IMR-90 (cell line): ENCODE measurements around the gene DMD. TPM values are rescaled to one million over a fixed set of nuclear protein-coding genes. Genes with fewer than 3 reads are reported as not detected.

ENCODE experiments used
- ATAC-seq: fragments of 200-7000 bp; cut with Tn5 transposase; 2 replicates; pipeline ENCODE4 v1.9.1; 2020; ENCODE audit warnings: low read depth, mild to moderate bottlenecking, moderate library complexity
- BruUV-seq: library from RNA; stranded (reverse); fragments of 400-500 nt; replicated peaks from 2 replicates; lab custom pipeline; 2021; lab: Mats Ljungman, UMichigan
- CTCF ChIA-PET: fragments of 300-600 bp; formaldehyde crosslinking; extraction: SDS; loops from one replicate; lab custom pipeline; 2021; ENCODE audit warnings: antibody characterized with exemption; lab: Yijun Ruan, JAX
- POLR2A ChIA-PET: fragments of 300-600 bp; sonication (Branson Sonifier 250); formaldehyde crosslinking; loops from one replicate; lab custom pipeline; 2022; ENCODE audit warnings: antibody characterized with exemption; ENCODE audit not compliant: unreplicated experiment; lab: Charles Lee
- DNase-seq: peaks from one replicate; pipeline ENCODE4 v3.0.0; 2013
- H2AFZ ChIP-seq: replicated peaks from 2 replicates; pipeline ENCODE3; 2013; ENCODE audit warnings: low read length, mild to moderate bottlenecking; ENCODE audit not compliant: poor library complexity
- H2AK5ac ChIP-seq: 2 replicates; pipeline ENCODE4 v1.6.1; 2013; ENCODE audit warnings: low read depth, low read length, inconsistent platforms
- H2AK9ac ChIP-seq: replicated peaks from 2 replicates; pipeline ENCODE3; 2013; ENCODE audit warnings: mild to moderate bottlenecking, low read depth, low read length, moderate library complexity; ENCODE audit not compliant: poor library complexity
- H2BK120ac ChIP-seq: 2 replicates; pipeline ENCODE4 v1.6.1; 2013; ENCODE audit warnings: low read depth, low read length, inconsistent platforms
- H2BK15ac ChIP-seq: 3 replicates; pipeline ENCODE4 v1.6.1; 2013; ENCODE audit warnings: low read depth, low read length, inconsistent platforms
- H2BK20ac ChIP-seq: 2 replicates; pipeline ENCODE4 v1.6.1; 2013; ENCODE audit warnings: low read depth, mild to moderate bottlenecking, inconsistent platforms, low read length, moderate library complexity
- H2BK5ac ChIP-seq: 2 replicates; pipeline ENCODE4 v1.6.1; 2013; ENCODE audit warnings: mild to moderate bottlenecking, low read depth, low read length, inconsistent platforms; ENCODE audit not compliant: poor library complexity, severe bottlenecking
- H3K14ac ChIP-seq: replicated peaks from 2 replicates; pipeline ENCODE4 v1.6.1; 2013; ENCODE audit warnings: low read depth, low read length, inconsistent platforms
- H3K18ac ChIP-seq: 2 replicates; pipeline ENCODE4 v1.6.1; 2013; ENCODE audit warnings: low read depth, low read length, control low read depth
- H3K23ac ChIP-seq: 2 replicates; pipeline ENCODE4 v1.6.1; 2013; ENCODE audit warnings: low read depth, low read length, inconsistent platforms
- H3K27ac ChIP-seq: 2 replicates; pipeline ENCODE4 v1.5.1; 2013; ENCODE audit warnings: mild to moderate bottlenecking, control low read depth, low read length; ENCODE audit not compliant: insufficient read depth
- H3K27me3 ChIP-seq: 2 replicates; pipeline ENCODE4 v1.6.1; 2013; ENCODE audit warnings: low read length; ENCODE audit not compliant: control insufficient read depth, insufficient read depth
- H3K36me3 ChIP-seq: 2 replicates; pipeline ENCODE4 v1.6.1; 2013; ENCODE audit warnings: low read length, mixed read lengths; ENCODE audit not compliant: control insufficient read depth, insufficient read depth
- H3K4ac ChIP-seq: 2 replicates; pipeline ENCODE4 v1.6.1; 2013; ENCODE audit warnings: low read depth, low read length, inconsistent platforms
- H3K4me1 ChIP-seq: 2 replicates; pipeline ENCODE4 v1.6.1; 2013; ENCODE audit warnings: low read length, mixed read lengths; ENCODE audit not compliant: control insufficient read depth, insufficient read depth
- H3K4me2 ChIP-seq: 2 replicates; pipeline ENCODE4 v1.6.1; 2013; ENCODE audit warnings: low read depth, mild to moderate bottlenecking, control low read depth, low read length, moderate library complexity
- H3K4me3 ChIP-seq: 2 replicates; pipeline ENCODE4 v1.5.1; 2013; ENCODE audit warnings: low read depth, mild to moderate bottlenecking, control low read depth, low read length, moderate library complexity; ENCODE audit not compliant: insufficient read depth
- H3K56ac ChIP-seq: 2 replicates; pipeline ENCODE4 v1.6.1; 2013; ENCODE audit warnings: low read length, inconsistent platforms; ENCODE audit not compliant: insufficient read depth; ENCODE audit errors: extremely low read depth
- H3K79me1 ChIP-seq, 2 experiments: 2 replicates each; pipeline ENCODE4 v1.6.1; 2013; ENCODE audit warnings: low read length in 2 of 2, inconsistent platforms in 1 of 2, low read depth in 1 of 2
- H3K9ac ChIP-seq: 2 replicates; pipeline ENCODE4 v1.6.1; 2013; ENCODE audit warnings: low read depth, low read length, control low read depth
- H3K9me1 ChIP-seq: 2 replicates; pipeline ENCODE4 v1.6.1; 2013; ENCODE audit warnings: low read length, inconsistent platforms; ENCODE audit not compliant: insufficient read depth
- H3K9me3 ChIP-seq: 2 replicates; pipeline ENCODE4 v1.6.1; 2013; ENCODE audit warnings: low read length; ENCODE audit not compliant: control insufficient read depth, insufficient read depth
- H4K20me1 ChIP-seq: 2 replicates; pipeline ENCODE4 v1.6.1; 2013; ENCODE audit warnings: low read length, inconsistent platforms; ENCODE audit not compliant: insufficient read depth
- H4K5ac ChIP-seq: 2 replicates; pipeline ENCODE4 v1.6.1; 2013; ENCODE audit warnings: mild to moderate bottlenecking, low read depth, low read length, control low read depth
- H4K8ac ChIP-seq, 2 experiments: 2 replicates each; pipeline ENCODE4 v1.6.1; 2013; ENCODE audit warnings: low read depth in 2 of 2, low read length in 2 of 2, control low read depth in 1 of 2, inconsistent platforms in 1 of 2
- H4K91ac ChIP-seq: 2 replicates; pipeline ENCODE4 v1.6.1; 2013; ENCODE audit warnings: low read depth, low read length, inconsistent platforms; ENCODE audit not compliant: insufficient read depth
- BHLHE40 ChIP-seq: fragments of 150-350 bp; IDR thresholded peaks from 2 replicates; pipeline ENCODE4 v1.6.1; 2016; ENCODE audit warnings: mild to moderate bottlenecking, low read depth, low read length
- CHD1 ChIP-seq: IDR thresholded peaks from 2 replicates; pipeline ENCODE4 v1.6.1; 2012; ENCODE audit warnings: low read depth, low read length, improper control_type of control experiment
- ELK1 ChIP-seq: fragments of 150-350 bp; IDR thresholded peaks from 2 replicates; pipeline ENCODE4 v1.6.1; 2016; ENCODE audit warnings: low read depth, mild to moderate bottlenecking, low read length, moderate library complexity, borderline replicate concordance
- FOS ChIP-seq: fragments of 150-350 bp; IDR thresholded peaks from 2 replicates; pipeline ENCODE4 v1.6.1; 2016; ENCODE audit warnings: low read depth, low read length
- MAZ ChIP-seq: IDR thresholded peaks from 2 replicates; pipeline ENCODE4 v1.6.1; 2012; ENCODE audit warnings: low read depth, mild to moderate bottlenecking, low read length, improper control_type of control experiment, moderate library complexity, borderline replicate concordance
- MXI1 ChIP-seq: IDR thresholded peaks from 2 replicates; pipeline ENCODE4 v1.6.1; 2012; ENCODE audit warnings: low read depth, mild to moderate bottlenecking, low read length, moderate library complexity, borderline replicate concordance
- NFE2L2 ChIP-seq: fragments of 150-350 bp; IDR thresholded peaks from 2 replicates; pipeline ENCODE4 v1.6.1; 2016; ENCODE audit warnings: low read depth, mild to moderate bottlenecking, low read length
- RCOR1 ChIP-seq: IDR thresholded peaks from 2 replicates; pipeline ENCODE4 v1.6.1; 2012; ENCODE audit warnings: mild to moderate bottlenecking, low read length, improper control_type of control experiment; ENCODE audit not compliant: insufficient replicate concordance
- RFX5 ChIP-seq: IDR thresholded peaks from 2 replicates; pipeline ENCODE4 v1.8.0; 2012; ENCODE audit warnings: low read depth, mild to moderate bottlenecking, low read length, moderate library complexity
- USF2 ChIP-seq: fragments of 150-350 bp; IDR thresholded peaks from 2 replicates; pipeline ENCODE4 v1.6.1; 2017; ENCODE audit warnings: mild to moderate bottlenecking, antibody characterized with exemption, low read length, low read depth
- WGBS, 2 experiments: methylation state at CpG; one replicate each; pipeline versions ENCODE4 v1.1.5 to v1.1.7; 2013; ENCODE audit warnings: missing lambda C conversion rate in 2 of 2; ENCODE audit not compliant: insufficient read length in 1 of 2; ENCODE audit errors: extremely low coverage in 2 of 2; 5-methylcytosine and 5-hydroxymethylcytosine counted together
- dilution Hi-C: fragments of 300-500 bp; cut with HindIII; formaldehyde crosslinking; loops from one replicate; pipeline ENCODE4 v1.14.3; 2018; ENCODE audit warnings: low sequenced_read_pairs; ENCODE audit not compliant: unreplicated experiment
- in situ Hi-C: fragments of 300-500 bp; cut with MboI; formaldehyde crosslinking; loops from 3 replicates; pipeline ENCODE4 v1.14.3; 2019; ENCODE audit warnings: low sequenced_read_pairs, inconsistent platforms, mixed read lengths
- intact Hi-C: fragments of 100-400 bp; cut with micrococcal nuclease; formaldehyde crosslinking; loops from 2 replicates; pipeline ENCODE4 v1.10.0; 2022
- polyA plus RNA-seq, 3 experiments: library from polyadenylated mRNA; depleted of rRNA; stranded (reverse); fragments of >200 nt; gene quantifications; 2 replicates each; pipeline ENCODE4 v1.2.3, GENCODE V29; 2012; ENCODE audit warnings: low replicate concordance in 1 of 3
- total RNA-seq: library from RNA; depleted of rRNA; stranded (reverse); fragments of >200 nt; gene quantifications from 2 replicates; pipeline ENCODE4 v1.2.3, GENCODE V29; 2012
- TF ChIP-seq, protein P1 (sequence below): conservative IDR thresholded peaks from 2 replicates; pipeline ENCODE4 v1.5.1; 2012; ENCODE audit warnings: mild to moderate bottlenecking, low read depth, low read length, improper control_type of control experiment

DMD gene
- total and polyA plus RNA-seq, 2 of the 4 experiments (the other 2 are of a cell fraction): 6.6 to 11.8 TPM

DNA sequence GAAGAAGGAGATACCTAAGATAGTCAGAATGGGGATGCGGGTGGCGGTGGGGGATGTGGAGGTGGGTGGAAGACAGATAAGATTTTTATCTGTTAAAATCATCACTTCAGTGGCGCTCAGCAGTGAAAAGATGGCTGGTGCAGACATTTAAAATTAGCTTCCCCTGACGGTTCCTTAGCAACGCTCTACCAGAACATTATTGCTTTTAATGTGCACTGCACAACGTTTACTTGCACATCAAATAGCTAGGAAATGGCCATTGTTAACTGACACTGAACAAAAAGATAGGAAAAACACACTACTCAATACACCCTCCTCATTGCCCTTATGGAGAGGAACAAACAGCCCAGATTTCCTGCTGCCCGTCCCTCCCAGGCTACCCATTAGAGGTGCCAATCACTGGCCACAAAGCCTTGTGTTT, 2078.5 kb downstream of the DMD start:
- Histone ChIP-seq H2BK5ac (no peak overlapping the region), H4K5ac (no peak overlapping the region), H3K14ac (no peak overlapping the region), H3K27me3 (no peaks in the 10 kb centered on the region), H2BK15ac (no peak overlapping the region), H2AK9ac (no peak overlapping the region), H3K4me1 (no peaks in the 10 kb centered on the region), H3K18ac (no peak overlapping the region), H2BK120ac (no peak overlapping the region), H4K8ac (no peak overlapping the region), H2BK20ac (no peak overlapping the region), H3K4me2 (no peak overlapping the region), H4K91ac (no peak overlapping the region), H3K4me3 (no peak overlapping the region), H3K56ac (no peak overlapping the region), H3K23ac (no peak overlapping the region), H3K79me1 (no peaks in the 10 kb centered on the region), H3K9me3 (no peaks in the 10 kb centered on the region), H2AFZ (no peak overlapping the region), H3K4ac (no peak overlapping the region), H3K36me3 (no peaks in the 10 kb centered on the region), H3K9me1 (no peaks in the 10 kb centered on the region), H3K27ac (no peak overlapping the region), H4K20me1 (no peaks in the 10 kb centered on the region), H2AK5ac (no peak overlapping the region), H3K9ac (no peak overlapping the region)
- no TSS peak for BruUV-seq
- no CpG with 5 or more reads among the region's 7 CpGs for WGBS, 2 experiments
- intact Hi-C loops (no loop called here), in situ Hi-C loops (no loop called here), dilution Hi-C loops (no loop called here)
- DNase-seq (no peak), ATAC-seq (no peak)
- TF ChIP-seq MAZ (no peak), MXI1 (no peak), ELK1 (no peak), BHLHE40 (no peak), RFX5 (no peak), FOS (no peak), CHD1 (no peak), RCOR1 (no peak), USF2 (no peak), NFE2L2 (no peak)
- TF ChIP-seq, protein P1, sequence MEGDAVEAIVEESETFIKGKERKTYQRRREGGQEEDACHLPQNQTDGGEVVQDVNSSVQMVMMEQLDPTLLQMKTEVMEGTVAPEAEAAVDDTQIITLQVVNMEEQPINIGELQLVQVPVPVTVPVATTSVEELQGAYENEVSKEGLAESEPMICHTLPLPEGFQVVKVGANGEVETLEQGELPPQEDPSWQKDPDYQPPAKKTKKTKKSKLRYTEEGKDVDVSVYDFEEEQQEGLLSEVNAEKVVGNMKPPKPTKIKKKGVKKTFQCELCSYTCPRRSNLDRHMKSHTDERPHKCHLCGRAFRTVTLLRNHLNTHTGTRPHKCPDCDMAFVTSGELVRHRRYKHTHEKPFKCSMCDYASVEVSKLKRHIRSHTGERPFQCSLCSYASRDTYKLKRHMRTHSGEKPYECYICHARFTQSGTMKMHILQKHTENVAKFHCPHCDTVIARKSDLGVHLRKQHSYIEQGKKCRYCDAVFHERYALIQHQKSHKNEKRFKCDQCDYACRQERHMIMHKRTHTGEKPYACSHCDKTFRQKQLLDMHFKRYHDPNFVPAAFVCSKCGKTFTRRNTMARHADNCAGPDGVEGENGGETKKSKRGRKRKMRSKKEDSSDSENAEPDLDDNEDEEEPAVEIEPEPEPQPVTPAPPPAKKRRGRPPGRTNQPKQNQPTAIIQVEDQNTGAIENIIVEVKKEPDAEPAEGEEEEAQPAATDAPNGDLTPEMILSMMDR: no peak
- POLR2A ChIA-PET: no interaction called here
- CTCF ChIA-PET: no interaction called here
